Stimulated activated CD4-positive, alpha-beta T cell treated with anti-CD3 and anti-CD28 coated beads, TNF-alpha, amount 100 ng/mL, for 4 hours (primary cell): ENCODE measurements around the gene EMILIN3.

ENCODE experiments used
- DNase-seq, 3 experiments: peaks; one replicate each; pipeline ENCODE4 v3.0.0-alpha.2; 2020; ENCODE audit warnings: low read depth in 3 of 3

Gene EMILIN3

GRCh38 chr20:41366546-41367392 is at the start of gene EMILIN3:
Gene EMILIN3, minus strand, starts transcription at chr20:41366818. Its CDS starts 184 bp downstream, at chr20:41366634.
- no peak for DNase-seq

- DNase-seq, result no peak
Measured at GRCh38 chr20:41415191-41415590, 48.6 kb upstream of the EMILIN3 start.

GRCh38 chr20:41413169-41413568 is 46.6 kb upstream of the EMILIN3 start:
- no peak for DNase-seq

GRCh38 chr20:41412324-41413120 is 45.9 kb upstream of the EMILIN3 start:
- DNase-seq, result no peak

- DNase-seq, result no peak
Measured at GRCh38 chr20:41411391-41411847, 44.8 kb upstream of the EMILIN3 start.

- no peak for DNase-seq
Measured at GRCh38 chr20:41408986-41409385, 42.4 kb upstream of the EMILIN3 start.

- no peak for DNase-seq
Measured at GRCh38 chr20:41408156-41408794, 41.7 kb upstream of the EMILIN3 start.

- DNase-seq, result no peak
Measured at GRCh38 chr20:41407607-41408006, 41.0 kb upstream of the EMILIN3 start.

GRCh38 chr20:41406896-41407444 is 40.4 kb upstream of the EMILIN3 start:
- DNase-seq, result no peak

- no peak for DNase-seq
Measured at GRCh38 chr20:41406353-41406752, 39.7 kb upstream of the EMILIN3 start.

- DNase-seq, result no peak
Measured at GRCh38 chr20:41405436-41405835, 38.8 kb upstream of the EMILIN3 start.

- no peak for DNase-seq
Measured at GRCh38 chr20:41403604-41404003, 37.0 kb upstream of the EMILIN3 start.

- no peak for DNase-seq
Measured at GRCh38 chr20:41398408-41398807, 31.8 kb upstream of the EMILIN3 start.

- no peak for DNase-seq
Measured at GRCh38 chr20:41395667-41396664, 29.3 kb upstream of the EMILIN3 start.

- no peak for DNase-seq
Measured at GRCh38 chr20:41394931-41395666, 28.5 kb upstream of the EMILIN3 start.

- no peak for DNase-seq
Measured at GRCh38 chr20:41394081-41394480, 27.5 kb upstream of the EMILIN3 start.

GRCh38 chr20:41393705-41394066 is 27.1 kb upstream of the EMILIN3 start:
- DNase-seq, result no peak

- no peak for DNase-seq
Measured at GRCh38 chr20:41392871-41393704, 26.5 kb upstream of the EMILIN3 start.

GRCh38 chr20:41392295-41392694 is 25.7 kb upstream of the EMILIN3 start:
- DNase-seq, result no peak
